Transverse colon (tissue), 4 donors: ENCODE measurements around the gene GSX2. TPM values are rescaled to one million over a fixed set of nuclear protein-coding genes. Genes with fewer than 3 reads are reported as not detected.

ENCODE experiments used
- DNase-seq: peaks from one replicate; pipeline ENCODE4 v3.0.0-alpha.2; 2019
- H3K27ac ChIP-seq, 4 donors: fragments of 200-600 bp; sonication (generic); 2 replicates each; pipeline ENCODE4 v1.5.1; 2016 to 2018; ENCODE audit warnings: inconsistent platforms in 4 of 4
- H3K27me3 ChIP-seq: fragments of 200-600 bp; sonication (generic); 2 replicates; pipeline ENCODE4 v1.5.1; 2017; ENCODE audit warnings: inconsistent platforms
- H3K36me3 ChIP-seq, 4 donors: fragments of 200-600 bp; sonication (generic); 2 replicates each; pipeline ENCODE4 v1.5.1; 2017 to 2019; ENCODE audit warnings: inconsistent platforms in 4 of 4
- H3K4me1 ChIP-seq, 4 donors: fragments of 200-600 bp; sonication (generic); 2 replicates each; pipeline ENCODE4 v1.5.1; 2017 to 2020; ENCODE audit warnings: inconsistent platforms in 4 of 4
- H3K4me3 ChIP-seq, 4 donors: fragments of 200-600 bp; sonication (generic); 1 replicate in 1 of 4; 2 replicates in 3 of 4; pipeline versions ENCODE4 v1.5.1 to v1.6.1; 2017 to 2019; ENCODE audit warnings: inconsistent platforms in 4 of 4
- H3K9me3 ChIP-seq, 2 donors: fragments of 200-600 bp; sonication (generic); 2 replicates each; pipeline ENCODE4 v1.5.1; 2017 to 2019; ENCODE audit warnings: inconsistent platforms in 2 of 2
- CTCF ChIP-seq, 5 experiments: fragments of 200-600 bp in 3 of 5; fragments of 450-650 bp in 2 of 5; sonication (generic) in 3 of 5; IDR thresholded peaks; 1 replicate in 2 of 5; 2 replicates in 3 of 5; pipeline ENCODE4 v1.5.1; 2016 to 2017; ENCODE audit warnings: antibody characterized with exemption in 5 of 5, inconsistent platforms in 3 of 5, mild to moderate bottlenecking in 2 of 5, moderate library complexity in 1 of 5
- EP300 ChIP-seq: sonication (generic); formaldehyde crosslinking; IDR thresholded peaks from one replicate; pipeline ENCODE4 v1.6.1; 2017; ENCODE audit warnings: antibody characterized with exemption, low read depth
- POLR2A ChIP-seq: fragments of 450-650 bp; IDR thresholded peaks from one replicate; pipeline ENCODE4 v1.6.1; 2016; ENCODE audit warnings: antibody characterized with exemption, mild to moderate bottlenecking, moderate library complexity
- POLR2AphosphoS5 ChIP-seq, 3 donors: sonication (generic); formaldehyde crosslinking; IDR thresholded peaks; one replicate each; pipeline ENCODE4 v1.6.1; 2016; ENCODE audit warnings: antibody characterized with exemption in 3 of 3
- WGBS, 2 donors: methylation state at CpG; one replicate each; pipeline ENCODE4 v1.1.5; 2018; ENCODE audit warnings: low coverage in 1 of 2; 5-methylcytosine and 5-hydroxymethylcytosine counted together
- in situ Hi-C, 4 donors: fragments of 200-750 bp; cut with MboI; loops; one replicate each; pipeline versions ENCODE4 v1.15.0 to v1.15.1; 2017; ENCODE audit warnings: low sequenced_read_pairs in 3 of 4, low pct_ligation_motif_present in 1 of 4, low pct_unique_long_range_greater_than_20kb in 1 of 4
- intact Hi-C: fragments of 100-400 bp; cut with DNase I; formaldehyde crosslinking; loops from one replicate; pipeline ENCODE4 v1.15.1; 2023; ENCODE audit warnings: low total_unique reads
- total RNA-seq, 4 donors: library from RNA; depleted of rRNA; stranded (reverse); fragments of >200 nt; gene quantifications; one replicate each; pipeline ENCODE4 v1.1.0, GENCODE V29; 2016

Gene GSX2
- total RNA-seq, 4 donors from 2014 or later = not detected

- WGBS, 2 donors = 63 to 76% methylated on average over 3 of the region's 3 CpGs
- intact Hi-C loops (loop anchor here (10.0 kb wide), 1 partner anchor 164 kb away; the partner anchor contains the start of gene PDGFRA), in situ Hi-C loops (loop anchor here in 2 of 4 donors (25.0 kb wide), 1 partner anchor 699 kb away; the partner anchor contains the start of gene SCFD2 (in 2 of the 2))
- H3K27ac ChIP-seq = no peak overlapping the region
- peaks cover 0 to 4% (median 0%) of the 10 kb centered on the region in 4 donors for H3K36me3 ChIP-seq
- H3K4me3 ChIP-seq = peak overlapping the region in 1 of 4 donors; percentile 97
- peaks cover 16 to 69% (median 39%) of the 10 kb centered on the region in 4 donors for H3K4me1 ChIP-seq
- no peaks in the 10 kb centered on the region for H3K9me3 ChIP-seq
- no peak for TF ChIP-seq EP300
- TF ChIP-seq POLR2AphosphoS5 (IDR thresholded peaks at IDR 0.05) = no peak
- no peak for TF ChIP-seq CTCF (IDR thresholded peaks at IDR 0.05)
- TF ChIP-seq POLR2A = no peak
- no peak for DNase-seq
- H3K27me3 ChIP-seq = no peaks in the 10 kb centered on the region
These were observed 38.9 kb upstream of the GSX2 start for GRCh38 chr4:54061067-54061466.

GRCh38 chr4:54061873-54062272 is 38.1 kb upstream of the GSX2 start:
- H3K4me1 ChIP-seq = peaks cover 16 to 72% (median 37%) of the 10 kb centered on the region in 4 donors
- H3K36me3 ChIP-seq = peaks cover 0 to 4% (median 0%) of the 10 kb centered on the region in 4 donors
- WGBS, 2 donors = 67% methylated on average over 1 of the region's 1 CpG; no CpG with 5 or more reads in 1 of the 2 donors
- DNase-seq = no peak
- no peak for TF ChIP-seq POLR2AphosphoS5 (IDR thresholded peaks at IDR 0.05)
- no peak for TF ChIP-seq CTCF (IDR thresholded peaks at IDR 0.05)
- TF ChIP-seq POLR2A = no peak
- no peak for TF ChIP-seq EP300
- in situ Hi-C loops = loop anchor here in 2 of 4 donors (25.0 kb wide), 1 partner anchor 700 kb away; the partner anchor contains the start of gene SCFD2 (in 2 of the 2)
- no peaks in the 10 kb centered on the region for H3K9me3 ChIP-seq
- H3K27me3 ChIP-seq = no peaks in the 10 kb centered on the region
- intact Hi-C loops = loop anchor here (10.0 kb wide), 1 partner anchor 163 kb away; the partner anchor contains the start of gene PDGFRA
- peak overlapping the region in 1 of 4 donors; percentile 97 for H3K4me3 ChIP-seq
- H3K27ac ChIP-seq = peak overlapping the region in 1 of 4 donors; percentile 95

GRCh38 chr4:54062392-54062791 is 37.6 kb upstream of the GSX2 start:
- no peaks in the 10 kb centered on the region for H3K27me3 ChIP-seq
- H3K27ac ChIP-seq = peak overlapping the region in 3 of 4 donors; percentile 95 to 98 (median 96)
- WGBS, 2 donors = 48 to 66% methylated on average over 3 of the region's 3 CpGs
- H3K36me3 ChIP-seq = peaks cover 0 to 4% (median 0%) of the 10 kb centered on the region in 4 donors
- in situ Hi-C loops (loop anchor here in 2 of 4 donors (25.0 kb wide), 1 partner anchor 700 kb away; the partner anchor contains the start of gene SCFD2 (in 2 of the 2)), intact Hi-C loops (loop anchor here (10.0 kb wide), 1 partner anchor 162 kb away; the partner anchor contains the start of gene PDGFRA)
- DNase-seq = no peak
- no peak for TF ChIP-seq POLR2AphosphoS5 (IDR thresholded peaks at IDR 0.05)
- no peak for TF ChIP-seq POLR2A
- no peak for TF ChIP-seq EP300
- no peak for TF ChIP-seq CTCF (IDR thresholded peaks at IDR 0.05)
- H3K4me3 ChIP-seq = peak overlapping the region in 3 of 4 donors; percentile 86 to 97 (median 96)
- H3K4me1 ChIP-seq = peaks cover 14 to 67% (median 32%) of the 10 kb centered on the region in 4 donors
- no peaks in the 10 kb centered on the region for H3K9me3 ChIP-seq

GRCh38 chr4:54063229-54063628 is 36.7 kb upstream of the GSX2 start:
- Histone ChIP-seq H3K4me1 (peaks cover 14 to 60% (median 31%) of the 10 kb centered on the region in 4 donors), H3K27ac (peak overlapping the region; percentile 95 to 98 (median 97)), H3K4me3 (peak overlapping the region; percentile 86 to 99 (median 96)), H3K27me3 (no peaks in the 10 kb centered on the region), H3K36me3 (peaks cover 0 to 4% (median 0%) of the 10 kb centered on the region in 4 donors), H3K9me3 (no peaks in the 10 kb centered on the region)
- in situ Hi-C loops (loop anchor here in 2 of 4 donors (25.0 kb wide), 1 partner anchor 701 kb away; the partner anchor contains the start of gene SCFD2 (in 2 of the 2)), intact Hi-C loops (loop anchor here (10.0 kb wide), 1 partner anchor 162 kb away; the partner anchor contains the start of gene PDGFRA)
- 0% methylated on average over 4 of the region's 4 CpGs for WGBS, 2 donors
- TF ChIP-seq CTCF (IDR thresholded peaks at IDR 0.05) (no peak), EP300 (no peak), POLR2A (no peak), POLR2AphosphoS5 (IDR thresholded peaks at IDR 0.05) (no peak)
- no peak for DNase-seq
